HG03064 (cell line): ENCODE results near the gene CCL26.
"Not testable (repeated sequence)": the region's sequence is repeated elsewhere in the genome, so short reads cannot be mapped to it uniquely, and the experiment has no call there.

ENCODE experiments used
- ATAC-seq: cut with Tn5 transposase; IDR thresholded peaks from one replicate; pipeline ENCODE4 v1.9.1; 2021; ENCODE audit warnings: low read depth; ENCODE audit not compliant: unreplicated experiment

The CCL26 gene

DNA sequence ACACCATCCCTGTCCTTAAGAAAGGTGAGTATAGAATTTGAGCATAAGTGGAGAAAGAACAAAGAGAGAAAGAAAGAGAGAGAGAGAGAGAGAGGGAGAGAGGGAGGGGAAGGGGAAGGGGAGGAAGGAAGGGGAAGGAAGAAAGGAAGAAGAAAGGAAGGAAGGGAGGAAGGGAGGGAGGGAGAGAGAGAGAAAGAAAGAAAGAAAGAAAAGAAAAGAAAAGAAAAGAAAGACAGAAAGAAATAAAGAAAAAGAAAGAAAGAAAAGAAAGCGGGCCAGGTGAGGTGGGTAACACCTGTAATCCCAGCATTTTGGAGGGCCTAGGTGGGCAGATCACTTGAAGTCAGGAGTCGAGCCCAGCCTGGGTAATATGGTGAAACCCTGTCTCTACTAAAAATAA lies 21.7 kb upstream of the CCL26 start:
- ATAC-seq: no peak

DNA sequence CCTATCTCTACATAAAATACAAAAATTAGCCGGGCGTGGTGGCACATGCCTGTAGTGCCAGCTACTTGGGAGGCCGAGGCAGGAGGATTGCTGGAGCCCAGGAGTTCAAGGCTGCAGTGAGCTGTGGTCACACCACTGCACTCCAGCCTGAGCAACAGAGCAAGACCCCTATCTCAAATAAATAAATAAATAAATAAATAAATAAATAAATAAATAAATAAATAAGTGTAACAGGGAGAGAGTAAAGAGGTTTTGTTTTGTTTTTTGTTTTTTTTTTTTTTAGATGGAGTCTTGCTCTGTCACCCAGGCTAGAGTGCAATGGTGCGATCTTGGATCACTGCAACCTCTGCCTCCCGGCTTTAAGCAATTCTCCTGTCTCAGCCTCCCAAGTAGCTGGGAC lies 20.6 kb upstream of the CCL26 start:
- not testable (repeated sequence) for ATAC-seq

DNA sequence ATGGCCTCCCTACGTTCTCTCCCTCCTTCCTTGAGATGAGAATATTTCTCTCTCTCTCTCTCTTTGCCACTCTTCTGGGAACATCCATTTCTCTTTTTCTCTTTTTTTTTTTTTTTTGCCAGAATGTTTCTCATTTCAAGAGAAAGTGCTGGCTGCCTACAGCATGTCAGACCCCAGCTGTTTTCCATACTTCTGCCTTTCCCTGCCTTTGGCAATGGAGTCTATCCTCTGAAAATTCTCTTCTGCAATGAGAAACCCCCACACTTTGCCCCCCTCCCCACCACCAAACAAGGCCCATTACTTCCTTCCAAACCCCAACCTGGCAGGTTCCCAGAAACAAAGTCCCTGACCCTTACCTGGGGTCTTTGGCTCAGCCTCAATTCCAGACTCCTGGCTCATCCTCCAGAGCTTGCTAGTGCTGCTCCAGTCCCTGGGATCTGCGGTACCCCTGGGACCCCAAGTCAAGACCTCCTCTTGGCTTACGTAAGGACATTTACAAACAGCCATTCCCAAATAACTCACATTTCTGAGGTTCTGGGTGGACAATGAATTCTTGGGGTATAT lies 17.4 kb upstream of the CCL26 start:
- no peak for ATAC-seq

DNA sequence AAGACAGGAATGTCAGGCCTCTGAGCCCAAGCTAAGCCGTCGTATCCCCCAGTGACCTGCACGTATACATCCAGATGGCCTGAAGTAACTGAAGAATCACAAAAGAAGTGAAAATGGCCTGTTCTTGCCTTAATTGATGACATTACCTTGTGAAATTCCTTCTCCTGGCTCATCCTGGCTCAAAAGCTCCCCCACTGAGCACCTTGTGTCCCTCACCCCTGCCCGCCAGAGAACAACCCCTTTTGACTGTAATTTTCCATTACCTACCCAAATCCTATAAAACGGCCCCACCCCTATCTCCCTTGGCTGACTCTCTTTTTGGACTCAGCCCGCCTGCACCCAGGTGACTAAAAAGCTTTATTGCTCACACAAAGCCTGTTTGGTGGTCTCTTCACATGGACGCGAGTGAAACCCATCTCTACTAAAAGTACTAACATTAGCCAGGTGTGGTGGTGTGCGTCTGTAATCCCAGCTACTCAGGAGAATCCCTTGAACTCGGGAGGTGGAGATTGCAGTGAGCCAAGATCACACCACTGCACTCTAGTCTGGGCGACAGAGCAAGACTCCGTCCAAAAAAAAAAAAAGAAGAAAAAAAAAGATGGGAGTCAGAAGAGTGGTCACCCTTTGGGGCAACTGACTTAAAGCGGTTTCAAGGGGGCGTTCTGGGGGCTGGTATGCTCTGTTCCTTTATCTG lies 16.3 kb upstream of the CCL26 start:
- ATAC-seq: not testable (repeated sequence)

DNA sequence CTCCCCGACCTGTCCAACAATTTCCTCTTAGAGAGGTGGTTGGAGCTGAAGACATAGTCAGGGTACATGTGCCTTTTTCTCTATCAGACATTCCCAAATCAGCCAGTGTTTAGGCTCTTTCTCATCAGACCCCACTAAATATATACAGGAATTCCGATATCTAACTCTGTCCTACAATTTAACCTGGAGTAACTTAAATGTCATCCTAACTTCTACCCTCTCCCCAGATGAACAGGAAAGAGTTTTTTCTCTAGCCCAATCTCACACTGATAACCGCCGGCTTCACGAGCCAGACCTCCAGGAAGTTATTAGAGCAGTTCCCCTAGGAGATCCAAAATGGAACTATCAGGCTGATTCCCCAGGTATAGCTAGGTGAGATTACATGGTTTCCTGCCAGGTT lies 11.0 kb upstream of the CCL26 start:
- ATAC-seq: not testable (repeated sequence)

DNA sequence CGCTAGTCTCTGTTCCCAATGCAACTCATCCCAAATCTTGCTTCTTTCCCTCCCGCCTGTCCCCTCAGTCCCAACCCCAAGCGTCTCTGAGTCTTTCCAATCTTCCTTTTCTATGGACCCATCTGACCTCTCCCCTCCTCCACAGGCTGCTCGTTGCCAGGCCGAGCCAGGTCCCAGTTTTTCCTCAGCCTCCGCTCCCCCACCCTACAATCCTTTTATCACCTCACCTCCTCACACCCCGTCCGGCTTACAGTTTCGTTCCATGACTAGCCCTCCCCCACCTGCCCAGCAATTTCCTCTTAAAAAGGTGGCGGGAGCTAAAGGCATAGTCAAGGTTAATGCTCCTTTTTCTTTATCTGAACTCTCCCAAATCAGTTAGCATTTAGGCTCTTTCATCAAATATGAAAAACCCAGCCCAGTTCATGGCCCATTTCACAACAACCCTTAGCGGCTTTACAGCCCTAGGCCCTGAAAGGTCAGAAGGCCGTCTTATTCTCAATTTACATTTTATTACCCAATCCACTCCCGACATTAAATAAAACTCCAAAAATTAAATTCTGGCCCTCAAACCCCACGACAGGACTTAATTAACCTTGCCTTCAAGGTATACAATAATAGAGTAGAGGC lies 8.7 kb upstream of the CCL26 start:
- ATAC-seq: not testable (repeated sequence)

DNA sequence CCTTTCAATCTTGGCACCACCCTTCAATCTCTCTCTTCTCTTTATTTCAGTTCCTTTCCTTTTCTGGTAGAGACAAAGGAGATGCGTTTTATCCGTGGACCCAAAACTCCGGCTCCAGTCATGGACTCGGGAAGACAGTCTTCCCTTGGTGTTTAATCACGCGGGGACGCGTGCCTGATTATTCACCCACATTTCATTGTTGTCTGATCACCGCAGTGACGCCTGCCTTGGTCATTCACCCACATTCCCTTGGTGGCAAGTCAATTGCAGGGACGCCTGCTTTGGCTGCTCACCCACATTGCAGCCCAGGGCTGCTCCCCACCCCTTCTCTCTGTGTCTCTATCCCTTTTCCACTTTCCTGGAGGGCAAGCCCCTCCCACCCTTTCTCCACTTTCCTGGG lies 7.5 kb upstream of the CCL26 start:
- ATAC-seq: not testable (repeated sequence)

DNA sequence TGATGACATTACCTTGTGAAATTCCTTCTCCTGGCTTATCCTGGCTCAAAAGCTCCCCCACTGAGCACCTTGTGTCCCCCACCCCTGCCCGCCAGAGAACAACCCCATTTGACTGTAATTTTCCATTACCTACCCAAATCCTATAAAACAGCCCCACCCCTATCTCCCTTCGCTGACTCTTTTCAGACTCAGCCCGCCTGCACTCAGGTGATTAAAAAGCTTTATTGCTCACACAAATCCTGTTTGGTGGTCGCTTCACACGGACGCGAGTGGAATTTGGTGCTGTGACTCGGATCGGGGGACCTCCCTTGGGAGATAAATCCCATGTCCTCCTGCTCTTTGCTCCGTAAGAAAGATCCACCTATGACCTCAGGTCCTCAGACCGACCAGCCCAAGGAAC lies 7.0 kb upstream of the CCL26 start:
- not testable (repeated sequence) for ATAC-seq

DNA sequence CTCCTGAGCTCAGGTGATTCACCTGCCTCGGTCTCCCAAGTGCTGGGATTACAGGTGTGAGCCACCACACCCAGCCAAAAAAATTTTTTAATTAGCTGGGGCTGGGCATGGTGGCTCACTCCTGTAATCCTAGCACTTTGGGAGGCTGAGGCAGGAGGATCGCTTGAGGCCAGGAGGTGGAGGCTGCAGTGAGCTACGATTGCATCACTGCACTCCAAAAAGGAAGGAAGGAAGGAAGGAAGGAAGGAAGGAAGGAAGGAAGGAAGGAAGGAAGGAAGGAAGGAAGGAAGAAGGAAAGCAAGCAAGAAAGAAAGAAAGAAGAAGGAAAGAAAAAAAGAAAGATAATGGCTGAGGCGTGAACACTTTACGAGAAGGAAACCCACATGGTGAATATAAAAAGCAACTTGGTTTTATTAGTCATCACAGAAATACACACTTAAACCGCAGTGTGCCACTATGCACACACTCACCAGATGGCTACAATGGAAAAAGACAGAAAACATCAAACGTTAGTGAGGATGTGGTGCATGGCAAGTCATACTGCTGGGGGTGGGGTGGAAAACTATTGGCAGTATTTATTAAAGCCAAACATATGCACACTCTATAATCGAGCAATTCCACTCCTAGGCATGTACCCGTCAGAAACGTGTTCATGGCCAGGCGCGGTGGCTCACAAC lies 4.4 kb upstream of the CCL26 start:
- no peak for ATAC-seq

DNA sequence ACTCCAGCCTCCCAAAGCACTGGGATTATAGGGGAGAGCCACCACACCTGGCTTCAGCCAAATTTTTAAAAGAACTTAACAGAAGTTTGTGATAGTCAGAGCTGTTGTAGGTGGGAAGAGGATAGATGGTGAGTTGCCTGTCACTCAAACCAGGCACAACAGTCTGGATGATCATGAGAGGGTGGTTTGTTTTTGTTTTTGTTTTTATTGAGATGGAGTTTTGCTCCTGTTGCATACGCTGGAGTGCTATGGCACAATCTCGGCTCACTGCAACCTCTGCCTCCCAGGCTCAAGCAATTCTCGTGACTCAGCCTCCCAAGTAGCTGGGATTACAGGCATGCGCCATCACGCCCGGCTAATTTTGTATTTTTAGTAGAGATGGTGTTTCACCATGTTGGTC lies 1.9 kb upstream of the CCL26 start:
- not testable (repeated sequence) for ATAC-seq

DNA sequence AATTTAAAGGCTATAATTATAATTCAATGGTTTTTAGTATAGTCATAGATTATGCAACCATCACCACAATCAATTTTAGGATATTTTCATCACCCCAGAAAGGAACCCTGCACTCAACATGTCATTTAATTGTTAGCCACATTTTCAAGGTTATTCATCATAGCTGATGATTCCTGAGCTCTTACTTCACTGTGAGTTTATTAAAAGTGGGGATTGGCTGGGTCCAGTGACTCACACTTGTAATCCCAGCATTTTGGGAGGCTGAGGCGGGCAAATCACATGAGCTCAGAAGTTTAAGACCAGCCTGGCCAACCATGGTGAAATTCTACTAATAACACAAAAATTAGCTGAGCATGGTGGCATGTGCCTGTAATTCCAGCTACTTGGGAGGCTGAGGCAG lies 787 bp downstream of the CCL26 start:
- ATAC-seq: no peak

DNA sequence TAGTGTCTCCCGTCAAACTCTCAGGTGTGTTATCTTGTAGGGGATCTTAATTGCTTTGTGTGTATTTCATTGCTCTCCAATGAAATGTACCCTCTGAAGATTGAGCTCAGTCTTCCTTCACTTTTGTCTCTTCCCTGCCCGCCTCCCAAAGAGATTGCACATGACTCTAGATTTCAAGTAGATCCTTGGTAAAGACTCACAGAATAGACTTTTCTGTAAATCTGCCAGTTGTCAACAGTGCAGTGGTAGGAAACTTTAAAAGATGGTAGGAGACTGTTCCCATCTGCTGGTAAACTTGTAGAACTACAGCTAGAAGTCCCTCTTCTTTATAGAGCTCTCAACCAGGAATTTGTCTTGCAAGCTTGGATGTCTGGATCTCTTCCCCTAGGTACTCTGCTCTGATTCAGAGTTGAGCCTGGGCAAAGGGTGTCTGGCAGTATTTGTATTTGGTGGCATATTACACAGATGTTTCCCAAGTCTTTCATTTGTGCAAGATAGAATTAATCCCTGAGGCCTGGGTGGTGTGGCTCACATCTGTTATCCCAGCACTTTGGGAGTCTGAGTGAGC lies 9.6 kb downstream of the CCL26 start:
- no peak for ATAC-seq

DNA sequence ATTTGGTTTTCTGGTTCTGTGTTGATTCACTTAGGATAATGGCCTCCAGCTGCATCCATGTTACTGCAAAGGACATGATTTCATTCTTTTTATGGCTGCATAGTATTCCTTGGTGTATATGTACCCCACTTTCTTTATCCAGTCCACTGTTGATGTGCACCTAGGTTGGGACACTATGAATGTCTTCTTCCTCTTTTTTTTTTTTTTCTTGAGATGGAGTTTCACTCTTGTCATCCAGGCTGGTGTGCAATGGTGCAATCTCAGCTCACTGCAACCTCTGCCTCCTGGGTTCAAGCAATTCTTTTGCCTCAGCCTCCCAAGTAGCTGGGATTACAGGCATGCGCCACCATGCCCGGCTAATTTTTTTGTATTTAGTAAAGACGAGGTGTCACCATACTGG lies 10.2 kb downstream of the CCL26 start:
- not testable (repeated sequence) for ATAC-seq

DNA sequence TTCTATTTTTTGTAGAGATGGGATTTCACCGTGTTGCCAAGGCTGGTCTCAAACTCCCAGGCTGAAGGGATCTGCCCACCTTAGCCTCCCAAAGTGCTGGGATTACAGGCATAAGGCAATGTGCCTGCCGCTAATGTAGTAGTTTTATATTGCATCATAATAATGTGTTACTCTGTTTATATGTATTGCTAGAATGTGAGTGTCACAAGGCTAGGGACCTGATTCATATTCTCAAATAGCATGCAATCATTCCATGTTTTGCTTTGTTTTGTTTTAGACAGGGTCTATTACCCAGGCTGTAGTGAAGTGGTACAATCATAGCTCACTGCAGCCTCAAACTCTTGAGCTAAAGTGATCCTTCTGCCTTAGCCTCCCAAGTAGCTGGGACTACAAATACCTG lies 13.5 kb downstream of the CCL26 start:
- no peak for ATAC-seq

DNA sequence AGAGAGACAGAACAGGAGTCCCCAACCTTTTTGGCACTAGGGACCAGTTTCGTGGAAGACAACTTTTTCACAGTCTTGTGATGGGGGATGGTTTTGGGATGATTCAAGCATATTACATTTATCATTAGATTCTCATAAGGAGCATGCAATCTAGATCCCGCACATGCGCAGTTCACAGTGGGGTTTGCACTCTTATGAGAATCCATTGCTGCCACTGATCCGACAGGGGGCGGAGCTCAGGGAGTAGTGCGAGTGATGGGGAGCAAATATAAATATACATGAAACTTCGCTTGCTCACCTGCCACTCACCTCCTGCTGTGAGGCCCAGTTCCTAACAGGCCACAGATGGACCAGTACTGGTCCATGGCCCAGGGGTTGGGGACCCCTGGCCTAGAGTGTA lies 14.2 kb downstream of the CCL26 start:
- ATAC-seq: no peak

DNA sequence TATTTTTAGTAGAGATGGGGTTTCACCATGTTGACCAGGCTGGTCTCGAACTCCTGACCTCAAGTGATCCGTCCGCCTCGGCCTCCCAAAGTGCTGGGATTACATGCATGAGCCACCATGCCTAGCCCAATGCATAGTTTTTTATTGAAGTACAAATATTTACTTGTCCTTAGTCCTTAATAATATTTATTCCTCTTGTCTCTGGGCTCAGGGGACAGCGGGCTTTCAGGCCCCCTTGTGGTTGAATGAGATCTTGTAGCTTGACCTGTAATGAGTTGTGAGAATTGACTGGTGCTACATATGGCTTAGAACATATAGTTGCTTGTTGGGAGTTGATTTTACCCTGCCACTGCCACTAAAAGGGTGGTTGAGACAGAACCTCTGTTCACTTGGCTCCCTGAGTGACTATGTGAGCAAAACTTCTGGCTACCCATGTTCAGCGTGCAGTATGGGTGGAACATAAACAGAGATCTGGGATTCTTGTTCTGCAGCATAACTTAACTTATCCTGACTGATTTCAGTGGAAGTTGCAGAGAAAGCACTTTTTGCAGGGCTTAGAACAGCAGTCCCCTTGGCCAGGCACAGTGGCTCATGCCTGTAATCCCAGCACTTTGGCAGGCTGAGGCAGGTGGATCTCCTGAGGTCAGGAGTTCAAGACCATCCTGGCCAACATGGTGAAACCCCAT lies 14.9 kb downstream of the CCL26 start:
- ATAC-seq: no peak

DNA sequence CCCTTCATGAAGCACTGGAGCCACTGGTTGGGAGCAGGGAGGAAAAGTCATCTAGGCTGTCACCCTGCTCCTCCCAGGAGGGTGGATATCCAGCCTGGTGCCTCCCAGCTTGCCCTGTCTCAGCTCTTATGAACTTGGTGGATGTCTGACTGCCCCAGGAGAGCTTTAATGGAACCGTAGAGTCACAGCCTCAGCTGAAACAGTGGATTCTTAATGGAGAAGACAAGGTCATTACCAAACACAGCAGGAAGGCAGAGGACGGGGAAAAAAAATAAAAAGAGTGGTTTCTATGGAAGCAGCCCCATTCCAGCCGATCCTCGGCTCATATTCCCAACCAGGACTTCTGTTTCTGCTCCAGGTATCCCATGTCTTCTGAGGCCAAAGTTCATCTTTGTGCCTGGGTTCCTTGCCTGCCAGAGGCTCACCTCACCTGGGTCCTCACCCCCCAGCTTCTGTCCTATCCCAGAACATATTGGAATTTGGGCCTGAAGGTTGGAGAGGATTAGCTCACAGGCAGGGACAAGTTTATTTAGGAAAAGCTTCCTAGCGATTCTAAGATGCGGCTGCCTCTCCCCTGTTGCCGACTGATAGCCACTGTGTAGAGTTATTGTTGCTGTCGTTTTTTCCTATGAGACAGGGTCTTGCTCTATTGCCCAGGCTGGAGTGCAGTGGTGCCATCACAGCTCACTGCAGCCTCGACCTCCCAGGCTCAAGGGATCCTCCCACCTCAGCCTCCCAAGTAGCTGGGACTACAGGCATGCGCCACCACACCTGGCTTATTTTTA lies 15.6 kb downstream of the CCL26 start:
- ATAC-seq: no peak

DNA sequence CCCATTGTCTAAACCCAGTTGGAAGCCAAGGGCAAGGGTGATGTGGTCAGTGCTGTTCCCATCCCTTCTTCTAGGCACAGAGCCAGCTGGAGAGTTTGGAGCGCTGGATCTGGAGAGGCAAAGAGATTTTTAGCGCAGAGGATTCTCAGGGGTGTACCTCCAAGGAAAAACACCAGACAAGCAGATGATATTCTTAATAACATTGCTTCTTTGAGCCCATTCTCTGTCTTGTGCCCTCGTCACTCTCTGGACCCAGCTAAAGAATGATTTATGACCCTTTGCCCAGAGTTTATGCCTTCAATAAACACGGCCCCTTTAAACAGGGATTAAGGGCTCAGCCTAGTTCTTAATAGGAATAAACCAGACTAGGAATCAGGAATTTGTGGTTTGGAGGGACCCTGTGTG lies 28.6 kb downstream of the CCL26 start:
- ATAC-seq: no peak

DNA sequence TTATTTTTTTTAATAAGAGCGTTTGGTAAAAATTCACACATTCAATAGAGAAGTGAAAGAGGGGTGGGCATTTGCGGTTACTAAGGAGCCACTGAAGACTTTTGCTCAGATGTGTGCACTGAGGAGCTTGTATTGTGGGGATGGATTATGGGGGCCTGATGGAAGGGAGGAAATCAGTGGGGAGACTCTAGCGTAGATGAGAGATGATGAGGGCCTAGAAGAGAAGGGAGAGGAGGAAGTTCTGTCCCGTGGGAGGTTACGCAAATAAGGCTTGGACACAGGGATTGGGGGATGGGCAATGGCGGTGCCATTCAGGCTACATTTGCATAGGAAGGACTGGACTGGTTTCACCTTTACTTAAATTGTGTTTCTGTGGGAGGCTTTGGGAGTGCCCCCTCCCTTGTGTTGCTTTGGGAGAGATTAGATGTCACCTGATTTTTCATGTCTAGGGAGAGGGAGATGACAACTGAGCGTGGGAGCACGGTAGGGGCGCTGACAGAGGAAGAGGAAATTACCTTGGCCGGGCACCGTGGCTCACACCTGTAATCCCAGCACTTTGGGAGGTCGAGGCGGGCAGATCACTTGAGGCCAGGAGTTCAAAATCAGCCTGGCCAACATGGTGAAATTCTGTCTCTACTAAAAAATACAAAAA lies 31.0 kb downstream of the CCL26 start:
- no peak for ATAC-seq
